Measurements from ENCODE around the gene COMMD9. TPM values are rescaled to one million over a fixed set of nuclear protein-coding genes. Genes with fewer than 3 reads are reported as not detected.

COMMD9 gene
- total RNA-seq, 1 donor: 39.9 TPM

- TF ChIP-seq CTCF (IDR thresholded peaks at IDR 0.05; ENCODE audit: insufficient read depth, low read length): no peak
- peak; percentile 18 for DNase-seq (ENCODE audit: low read depth)
- H3K4me3 ChIP-seq (ENCODE audit: low read depth, low read length): no peak overlapping the region
Observed at GRCh38 chr11:36243641-36244040, 45.6 kb downstream of the COMMD9 start.

DNA sequence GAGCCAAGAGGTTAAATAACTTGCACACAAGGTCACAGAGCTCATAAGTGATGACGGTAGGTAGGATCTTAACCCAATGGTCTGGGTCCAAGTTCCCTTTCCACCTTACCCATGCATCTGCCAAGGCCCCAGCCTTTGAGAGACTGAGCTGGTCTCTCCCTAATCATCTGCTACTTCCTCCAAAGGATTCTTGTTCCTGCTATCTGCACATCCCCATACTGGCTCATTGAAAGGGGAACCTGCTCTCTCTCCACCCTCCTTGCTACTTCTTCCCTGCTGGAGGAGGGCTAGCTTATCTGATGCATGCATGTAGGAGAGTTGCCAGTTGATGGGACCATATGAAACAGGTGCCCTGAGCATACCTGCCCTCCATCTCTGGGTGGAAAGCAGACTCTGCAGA, 47.7 kb downstream of the COMMD9 start:
- no peak for TF ChIP-seq CTCF (IDR thresholded peaks at IDR 0.05; ENCODE audit: insufficient read depth, low read length)
- DNase-seq (ENCODE audit: low read depth): no peak
- no peak overlapping the region for H3K4me3 ChIP-seq (ENCODE audit: low read depth, low read length)

DNA sequence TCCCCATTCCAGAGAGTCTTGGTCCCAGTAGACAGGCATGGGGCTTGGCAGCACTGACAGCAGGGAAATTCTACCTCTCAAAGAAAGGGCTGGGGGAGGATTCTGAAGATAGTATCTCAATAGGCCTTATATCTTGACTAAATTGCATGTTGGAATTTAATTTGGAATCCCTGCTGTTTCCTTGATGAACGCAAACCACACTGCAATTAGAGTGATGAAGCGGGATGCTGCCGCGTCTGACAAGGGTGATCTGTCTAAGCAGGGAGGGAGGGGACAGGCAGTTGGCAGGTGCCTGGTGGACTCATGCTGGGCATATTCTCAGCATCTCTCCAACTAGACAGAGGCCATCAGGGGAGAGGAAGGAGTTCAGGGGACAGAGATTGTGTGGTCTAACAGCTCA, 48.4 kb downstream of the COMMD9 start:
- TF ChIP-seq CTCF (IDR thresholded peaks at IDR 0.05; ENCODE audit: insufficient read depth, low read length): no peak
- no peak for DNase-seq (ENCODE audit: low read depth)

DNA sequence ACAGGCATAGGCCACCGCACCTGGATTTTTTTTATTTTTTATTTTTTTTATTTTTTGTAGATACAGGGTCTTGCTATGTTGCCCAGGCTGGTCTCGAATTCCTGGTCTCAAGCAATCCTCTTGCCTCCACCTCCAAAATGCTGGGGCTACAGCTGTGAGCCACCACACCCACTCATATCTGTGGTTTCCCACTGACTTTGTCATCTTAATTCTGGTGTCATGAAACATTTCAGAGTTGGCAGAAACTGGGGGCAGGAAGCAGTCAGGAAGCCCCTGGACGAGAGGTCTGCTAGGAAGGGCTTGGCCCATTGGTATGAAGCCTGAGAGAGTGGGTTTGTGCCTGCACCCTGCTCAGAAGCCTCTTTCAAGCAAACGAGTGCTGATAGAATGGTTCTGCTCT, 49.1 kb downstream of the COMMD9 start:
- no peak for TF ChIP-seq CTCF (IDR thresholded peaks at IDR 0.05; ENCODE audit: insufficient read depth, low read length)
- H3K4me3 ChIP-seq (ENCODE audit: low read depth, low read length): no peak overlapping the region
- DNase-seq (ENCODE audit: low read depth): no peak

More for the DNA sequence above, 48.4 kb downstream of the COMMD9 start:
- no peak overlapping the region for H3K4me3 ChIP-seq (ENCODE audit: low read depth, low read length)

DNA sequence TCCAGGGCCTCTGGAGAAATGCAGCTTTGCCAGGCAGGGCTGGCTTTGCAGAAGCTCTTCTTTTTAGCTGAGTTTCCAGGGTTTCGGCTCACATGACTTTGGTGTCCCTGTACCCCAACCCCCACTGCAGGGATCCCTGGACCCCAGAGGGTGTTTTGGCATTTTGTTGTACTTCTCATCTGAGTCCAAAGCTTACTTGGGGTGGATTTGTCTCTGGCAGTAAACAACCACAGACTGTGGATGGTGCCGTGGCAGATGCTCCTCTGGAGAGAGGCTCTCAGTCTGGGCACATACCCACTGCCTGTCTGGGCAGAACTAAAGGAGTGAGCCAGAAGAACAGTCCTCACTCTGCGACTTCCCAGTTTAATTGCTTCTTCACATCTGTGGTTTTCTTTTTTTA, 49.6 kb downstream of the COMMD9 start:
- DNase-seq (ENCODE audit: low read depth): no peak
- TF ChIP-seq CTCF (IDR thresholded peaks at IDR 0.05; ENCODE audit: insufficient read depth, low read length): no peak
- no peak overlapping the region for H3K4me3 ChIP-seq (ENCODE audit: low read depth, low read length)

GRCh38 chr11:36238881-36239280, 50.3 kb downstream of the COMMD9 start:
- no peak overlapping the region for H3K4me3 ChIP-seq (ENCODE audit: low read depth, low read length)
- no peak for DNase-seq (ENCODE audit: low read depth)
- TF ChIP-seq CTCF (IDR thresholded peaks at IDR 0.05; ENCODE audit: insufficient read depth, low read length): no peak

- no peak for TF ChIP-seq CTCF (IDR thresholded peaks at IDR 0.05; ENCODE audit: insufficient read depth, low read length)
- DNase-seq (ENCODE audit: low read depth): no peak
- H3K4me3 ChIP-seq (ENCODE audit: low read depth, low read length): no peak overlapping the region
Observed at GRCh38 chr11:36238036-36238631, 51.1 kb downstream of the COMMD9 start.

Measured in fibroblast of the aortic adventitia (primary cell).